IMR-90 (cell line): ENCODE measurements around the gene MORF4L1. TPM values are rescaled to one million over a fixed set of nuclear protein-coding genes. Genes with fewer than 3 reads are reported as not detected.

Experiments
- ATAC-seq: fragments of 200-7000 bp; cut with Tn5 transposase; 2 replicates; pipeline ENCODE4 v1.9.1; 2020; ENCODE audit warnings: low read depth, mild to moderate bottlenecking, moderate library complexity
- BruUV-seq: library from RNA; stranded (reverse); fragments of 400-500 nt; replicated peaks from 2 replicates; lab custom pipeline; 2021; lab: Mats Ljungman, UMichigan
- CTCF ChIA-PET: fragments of 300-600 bp; formaldehyde crosslinking; extraction: SDS; loops from one replicate; lab custom pipeline; 2021; ENCODE audit warnings: antibody characterized with exemption; lab: Yijun Ruan, JAX
- POLR2A ChIA-PET: fragments of 300-600 bp; sonication (Branson Sonifier 250); formaldehyde crosslinking; loops from one replicate; lab custom pipeline; 2022; ENCODE audit warnings: antibody characterized with exemption; ENCODE audit not compliant: unreplicated experiment; lab: Charles Lee
- DNase-seq: peaks from one replicate; pipeline ENCODE4 v3.0.0; 2013
- H2AFZ ChIP-seq: replicated peaks from 2 replicates; pipeline ENCODE3; 2013; ENCODE audit warnings: low read length, mild to moderate bottlenecking; ENCODE audit not compliant: poor library complexity
- H2AK5ac ChIP-seq: 2 replicates; pipeline ENCODE4 v1.6.1; 2013; ENCODE audit warnings: low read depth, low read length, inconsistent platforms
- H2AK9ac ChIP-seq: replicated peaks from 2 replicates; pipeline ENCODE3; 2013; ENCODE audit warnings: mild to moderate bottlenecking, low read depth, low read length, moderate library complexity; ENCODE audit not compliant: poor library complexity
- H2BK120ac ChIP-seq: 2 replicates; pipeline ENCODE4 v1.6.1; 2013; ENCODE audit warnings: low read depth, low read length, inconsistent platforms
- H2BK15ac ChIP-seq: 3 replicates; pipeline ENCODE4 v1.6.1; 2013; ENCODE audit warnings: low read depth, low read length, inconsistent platforms
- H2BK20ac ChIP-seq: 2 replicates; pipeline ENCODE4 v1.6.1; 2013; ENCODE audit warnings: low read depth, mild to moderate bottlenecking, inconsistent platforms, low read length, moderate library complexity
- H2BK5ac ChIP-seq: 2 replicates; pipeline ENCODE4 v1.6.1; 2013; ENCODE audit warnings: mild to moderate bottlenecking, low read depth, low read length, inconsistent platforms; ENCODE audit not compliant: poor library complexity, severe bottlenecking
- H3K14ac ChIP-seq: replicated peaks from 2 replicates; pipeline ENCODE4 v1.6.1; 2013; ENCODE audit warnings: low read depth, low read length, inconsistent platforms
- H3K18ac ChIP-seq: 2 replicates; pipeline ENCODE4 v1.6.1; 2013; ENCODE audit warnings: low read depth, low read length, control low read depth
- H3K23ac ChIP-seq: 2 replicates; pipeline ENCODE4 v1.6.1; 2013; ENCODE audit warnings: low read depth, low read length, inconsistent platforms
- H3K27ac ChIP-seq: 2 replicates; pipeline ENCODE4 v1.5.1; 2013; ENCODE audit warnings: mild to moderate bottlenecking, control low read depth, low read length; ENCODE audit not compliant: insufficient read depth
- H3K27me3 ChIP-seq: 2 replicates; pipeline ENCODE4 v1.6.1; 2013; ENCODE audit warnings: low read length; ENCODE audit not compliant: control insufficient read depth, insufficient read depth
- H3K36me3 ChIP-seq: 2 replicates; pipeline ENCODE4 v1.6.1; 2013; ENCODE audit warnings: low read length, mixed read lengths; ENCODE audit not compliant: control insufficient read depth, insufficient read depth
- H3K4ac ChIP-seq: 2 replicates; pipeline ENCODE4 v1.6.1; 2013; ENCODE audit warnings: low read depth, low read length, inconsistent platforms
- H3K4me1 ChIP-seq: 2 replicates; pipeline ENCODE4 v1.6.1; 2013; ENCODE audit warnings: low read length, mixed read lengths; ENCODE audit not compliant: control insufficient read depth, insufficient read depth
- H3K4me2 ChIP-seq: 2 replicates; pipeline ENCODE4 v1.6.1; 2013; ENCODE audit warnings: low read depth, mild to moderate bottlenecking, control low read depth, low read length, moderate library complexity
- H3K4me3 ChIP-seq: 2 replicates; pipeline ENCODE4 v1.5.1; 2013; ENCODE audit warnings: low read depth, mild to moderate bottlenecking, control low read depth, low read length, moderate library complexity; ENCODE audit not compliant: insufficient read depth
- H3K56ac ChIP-seq: 2 replicates; pipeline ENCODE4 v1.6.1; 2013; ENCODE audit warnings: low read length, inconsistent platforms; ENCODE audit not compliant: insufficient read depth; ENCODE audit errors: extremely low read depth
- H3K79me1 ChIP-seq, 2 experiments: 2 replicates each; pipeline ENCODE4 v1.6.1; 2013; ENCODE audit warnings: low read length in 2 of 2, inconsistent platforms in 1 of 2, low read depth in 1 of 2
- H3K9ac ChIP-seq: 2 replicates; pipeline ENCODE4 v1.6.1; 2013; ENCODE audit warnings: low read depth, low read length, control low read depth
- H3K9me1 ChIP-seq: 2 replicates; pipeline ENCODE4 v1.6.1; 2013; ENCODE audit warnings: low read length, inconsistent platforms; ENCODE audit not compliant: insufficient read depth
- H3K9me3 ChIP-seq: 2 replicates; pipeline ENCODE4 v1.6.1; 2013; ENCODE audit warnings: low read length; ENCODE audit not compliant: control insufficient read depth, insufficient read depth
- H4K20me1 ChIP-seq: 2 replicates; pipeline ENCODE4 v1.6.1; 2013; ENCODE audit warnings: low read length, inconsistent platforms; ENCODE audit not compliant: insufficient read depth
- H4K5ac ChIP-seq: 2 replicates; pipeline ENCODE4 v1.6.1; 2013; ENCODE audit warnings: mild to moderate bottlenecking, low read depth, low read length, control low read depth
- H4K8ac ChIP-seq, 2 experiments: 2 replicates each; pipeline ENCODE4 v1.6.1; 2013; ENCODE audit warnings: low read depth in 2 of 2, low read length in 2 of 2, control low read depth in 1 of 2, inconsistent platforms in 1 of 2
- H4K91ac ChIP-seq: 2 replicates; pipeline ENCODE4 v1.6.1; 2013; ENCODE audit warnings: low read depth, low read length, inconsistent platforms; ENCODE audit not compliant: insufficient read depth
- BHLHE40 ChIP-seq: fragments of 150-350 bp; IDR thresholded peaks from 2 replicates; pipeline ENCODE4 v1.6.1; 2016; ENCODE audit warnings: mild to moderate bottlenecking, low read depth, low read length
- CEBPB ChIP-seq: IDR thresholded peaks from 2 replicates; pipeline ENCODE4 v1.6.1; 2012; ENCODE audit warnings: low read depth, low read length, improper control_type of control experiment
- ELK1 ChIP-seq: fragments of 150-350 bp; IDR thresholded peaks from 2 replicates; pipeline ENCODE4 v1.6.1; 2016; ENCODE audit warnings: low read depth, mild to moderate bottlenecking, low read length, moderate library complexity, borderline replicate concordance
- MAZ ChIP-seq: IDR thresholded peaks from 2 replicates; pipeline ENCODE4 v1.6.1; 2012; ENCODE audit warnings: low read depth, mild to moderate bottlenecking, low read length, improper control_type of control experiment, moderate library complexity, borderline replicate concordance
- MXI1 ChIP-seq: IDR thresholded peaks from 2 replicates; pipeline ENCODE4 v1.6.1; 2012; ENCODE audit warnings: low read depth, mild to moderate bottlenecking, low read length, moderate library complexity, borderline replicate concordance
- RAD21 ChIP-seq: IDR thresholded peaks from 2 replicates; pipeline ENCODE4 v1.6.1; 2012; ENCODE audit warnings: low read length, improper control_type of control experiment
- WGBS, 2 experiments: methylation state at CpG; one replicate each; pipeline versions ENCODE4 v1.1.5 to v1.1.7; 2013; ENCODE audit warnings: missing lambda C conversion rate in 2 of 2; ENCODE audit not compliant: insufficient read length in 1 of 2; ENCODE audit errors: extremely low coverage in 2 of 2; 5-methylcytosine and 5-hydroxymethylcytosine counted together
- dilution Hi-C: fragments of 300-500 bp; cut with HindIII; formaldehyde crosslinking; loops from one replicate; pipeline ENCODE4 v1.14.3; 2018; ENCODE audit warnings: low sequenced_read_pairs; ENCODE audit not compliant: unreplicated experiment
- in situ Hi-C: fragments of 300-500 bp; cut with MboI; formaldehyde crosslinking; loops from 3 replicates; pipeline ENCODE4 v1.14.3; 2019; ENCODE audit warnings: low sequenced_read_pairs, inconsistent platforms, mixed read lengths
- intact Hi-C: fragments of 100-400 bp; cut with micrococcal nuclease; formaldehyde crosslinking; loops from 2 replicates; pipeline ENCODE4 v1.10.0; 2022
- polyA plus RNA-seq, 3 experiments: library from polyadenylated mRNA; depleted of rRNA; stranded (reverse); fragments of >200 nt; gene quantifications; 2 replicates each; pipeline ENCODE4 v1.2.3, GENCODE V29; 2012; ENCODE audit warnings: low replicate concordance in 1 of 3
- total RNA-seq: library from RNA; depleted of rRNA; stranded (reverse); fragments of >200 nt; gene quantifications from 2 replicates; pipeline ENCODE4 v1.2.3, GENCODE V29; 2012

Gene MORF4L1
- total and polyA plus RNA-seq, 2 of the 4 experiments (the other 2 are of a cell fraction) = 217 to 392 TPM

GRCh38 chr15:78942741-78943140, 70.1 kb downstream of the MORF4L1 start:
- H3K27ac ChIP-seq = no peak overlapping the region
- DNase-seq = no peak
- H2BK5ac ChIP-seq = no peak overlapping the region
- H3K14ac ChIP-seq = no peak overlapping the region
- peaks cover 34% of the 10 kb centered on the region for H3K27me3 ChIP-seq
- H2BK120ac ChIP-seq = no peak overlapping the region
- H4K91ac ChIP-seq = no peak overlapping the region
- POLR2A ChIA-PET = no interaction called here
- H2AFZ ChIP-seq = no peak overlapping the region
- no peaks in the 10 kb centered on the region for H3K9me1 ChIP-seq
- no peaks in the 10 kb centered on the region for H4K20me1 ChIP-seq
- H2AK5ac ChIP-seq = no peak overlapping the region
- H4K5ac ChIP-seq = no peak overlapping the region
- no peak overlapping the region for H3K9ac ChIP-seq
- no peak overlapping the region for H3K4me3 ChIP-seq
- ATAC-seq = no peak
- dilution Hi-C loops (no loop called here), intact Hi-C loops (no loop called here), in situ Hi-C loops (no loop called here)
- CTCF ChIA-PET = no interaction called here
- H3K18ac ChIP-seq = no peak overlapping the region
- H4K8ac ChIP-seq = no peak overlapping the region
- H3K79me1 ChIP-seq = no peaks in the 10 kb centered on the region
- H2AK9ac ChIP-seq = no peak overlapping the region
- no peak overlapping the region for H3K23ac ChIP-seq
- H3K4ac ChIP-seq = no peak overlapping the region
- H2BK20ac ChIP-seq = no peak overlapping the region
- no peaks in the 10 kb centered on the region for H3K36me3 ChIP-seq
- no peaks in the 10 kb centered on the region for H3K9me3 ChIP-seq
- H3K4me1 ChIP-seq = peaks cover 2% of the 10 kb centered on the region; the same call in 1 of the 2 replicates
- no peak overlapping the region for H2BK15ac ChIP-seq
- no peak overlapping the region for H3K56ac ChIP-seq
- H3K4me2 ChIP-seq = no peak overlapping the region
- BruUV-seq = no TSS peak
- no peak for TF ChIP-seq CEBPB
- TF ChIP-seq ELK1 = no peak
- TF ChIP-seq BHLHE40 = no peak
- no peak for TF ChIP-seq MXI1
- TF ChIP-seq MAZ = no peak
- no peak for TF ChIP-seq RAD21
- WGBS, 2 experiments = 100% methylated on average over 1 of the region's 4 CpGs; no CpG with 5 or more reads in 1 of the 2 experiments
